GM04504 (cell line): ENCODE results near the gene METAP1.
A peak's percentile ranks its signal among the peaks of the same experiment; 100 is the strongest.
"Not testable (repeated sequence)": the region's sequence is repeated elsewhere in the genome, so short reads cannot be mapped to it uniquely, and the experiment has no call there.

ENCODE experiments used
- DNase-seq: peaks from one replicate; pipeline ENCODE4 v3.0.0-alpha.2; 2012; ENCODE audit warnings: low read depth

The METAP1 gene

GRCh38 chr4:98995183-98996055 lies at the start of gene METAP1:
TSS of gene METAP1 (plus strand) at chr4:98995721. CDS start at chr4:98995754, 33 bp downstream.
- peak; percentile 89 for DNase-seq

GRCh38 chr4:98946359-98946758 lies 49.2 kb upstream of the METAP1 start:
- DNase-seq = no peak

GRCh38 chr4:98950925-98951324 lies 44.6 kb upstream of the METAP1 start:
- no peak for DNase-seq

GRCh38 chr4:98951710-98952109 lies 43.8 kb upstream of the METAP1 start:
- DNase-seq = no peak

- no peak for DNase-seq
These were observed 40.3 kb upstream of the METAP1 start for GRCh38 chr4:98955229-98955628.

GRCh38 chr4:98958065-98958464 lies 37.5 kb upstream of the METAP1 start:
- no peak for DNase-seq

GRCh38 chr4:98959411-98959810 lies 36.1 kb upstream of the METAP1 start:
- no peak for DNase-seq

- no peak for DNase-seq
These were observed 33.8 kb upstream of the METAP1 start for GRCh38 chr4:98961770-98962169.

- no peak for DNase-seq
These were observed 31.7 kb upstream of the METAP1 start for GRCh38 chr4:98963538-98964433.

GRCh38 chr4:98966926-98967325 lies 28.6 kb upstream of the METAP1 start:
- no peak for DNase-seq

GRCh38 chr4:98967786-98968329 lies 27.7 kb upstream of the METAP1 start:
- no peak for DNase-seq

GRCh38 chr4:98969878-98970785 lies 25.4 kb upstream of the METAP1 start:
- no peak for DNase-seq

GRCh38 chr4:98976716-98977115 lies 18.8 kb upstream of the METAP1 start:
- DNase-seq = no peak

GRCh38 chr4:98977557-98977956 lies 18.0 kb upstream of the METAP1 start:
- DNase-seq = no peak

- DNase-seq = no peak
These were observed 7.8 kb upstream of the METAP1 start for GRCh38 chr4:98987720-98988119.

GRCh38 chr4:98992835-98993234 lies 2.7 kb upstream of the METAP1 start:
- DNase-seq = not testable (repeated sequence)

GRCh38 chr4:98993419-98994071 lies 2.0 kb upstream of the METAP1 start:
- no peak for DNase-seq

- DNase-seq = peak; percentile 1
These were observed 893 bp upstream of the METAP1 start for GRCh38 chr4:98994474-98995182.

- DNase-seq = peak; percentile 4
These were observed 689 bp downstream of the METAP1 start for GRCh38 chr4:98996056-98996764.

GRCh38 chr4:98996765-98997068 lies 1.2 kb downstream of the METAP1 start:
- no peak for DNase-seq
